Thyroid gland (tissue), 4 donors: ENCODE data around the gene PRR5. TPM values are rescaled to one million over a fixed set of nuclear protein-coding genes. Genes with fewer than 3 reads are reported as not detected.
A peak's percentile ranks its signal among the peaks of the same experiment; 100 is the strongest.

Experiments used
- DNase-seq, 2 donors: peaks; one replicate each; pipeline ENCODE4 v3.0.0-alpha.2; 2019
- H3K27ac ChIP-seq, 3 donors: fragments of 200-600 bp; sonication (generic); 1 replicate in 2 of 3; 2 replicates in 1 of 3; pipeline ENCODE4 v1.5.1; 2016 to 2019; ENCODE audit warnings: mild to moderate bottlenecking in 1 of 3, moderate library complexity in 1 of 3
- H3K27me3 ChIP-seq: fragments of 200-600 bp; sonication (generic); one replicate; pipeline ENCODE4 v1.5.1; 2019
- H3K36me3 ChIP-seq, 2 donors: fragments of 200-600 bp; sonication (generic); one replicate each; pipeline ENCODE4 v1.5.1; 2016 to 2019
- H3K4me1 ChIP-seq, 2 donors: fragments of 200-600 bp; sonication (generic); one replicate each; pipeline ENCODE4 v1.5.1; 2017 to 2019
- H3K4me3 ChIP-seq, 3 donors: fragments of 200-600 bp; sonication (generic); replicated peaks in 1 of 3; 1 replicate in 2 of 3; 2 replicates in 1 of 3; pipeline ENCODE4 v1.5.1; 2016; ENCODE audit warnings: mild to moderate bottlenecking in 1 of 3
- H3K9me3 ChIP-seq: fragments of 200-600 bp; sonication (generic); one replicate; pipeline ENCODE4 v1.5.1; 2017
- POLR2A ChIP-seq, 2 donors: fragments of 450-650 bp; IDR thresholded peaks; one replicate each; pipeline ENCODE4 v1.6.1; 2017; ENCODE audit warnings: antibody characterized with exemption in 2 of 2, mild to moderate bottlenecking in 2 of 2, moderate library complexity in 1 of 2
- WGBS, 2 donors: methylation state at CpG; one replicate each; pipeline ENCODE4 v1.1.5; 2017; 5-methylcytosine and 5-hydroxymethylcytosine counted together
- intact Hi-C: fragments of 100-400 bp; cut with DNase I; formaldehyde crosslinking; loops from one replicate; pipeline ENCODE4 v1.15.1; 2023
- total RNA-seq, 4 donors: library from RNA; depleted of rRNA; stranded (reverse); fragments of >200 nt; gene quantifications; one replicate each; pipeline ENCODE4 v1.2.3, GENCODE V29; 2016
- TF ChIP-seq, protein P1 (sequence below), 6 experiments: fragments of 200-600 bp in 3 of 6; fragments of 450-650 bp in 3 of 6; sonication (generic) in 3 of 6; IDR thresholded peaks; one replicate each; pipeline ENCODE4 v1.5.1; 2016 to 2019; ENCODE audit warnings: antibody characterized with exemption in 6 of 6, mild to moderate bottlenecking in 2 of 6, inconsistent platforms in 1 of 6, moderate library complexity in 1 of 6

Gene PRR5
- total RNA-seq, 4 donors from 2014 or later, result 17.3 to 31.8 (median 26.9) TPM

DNA sequence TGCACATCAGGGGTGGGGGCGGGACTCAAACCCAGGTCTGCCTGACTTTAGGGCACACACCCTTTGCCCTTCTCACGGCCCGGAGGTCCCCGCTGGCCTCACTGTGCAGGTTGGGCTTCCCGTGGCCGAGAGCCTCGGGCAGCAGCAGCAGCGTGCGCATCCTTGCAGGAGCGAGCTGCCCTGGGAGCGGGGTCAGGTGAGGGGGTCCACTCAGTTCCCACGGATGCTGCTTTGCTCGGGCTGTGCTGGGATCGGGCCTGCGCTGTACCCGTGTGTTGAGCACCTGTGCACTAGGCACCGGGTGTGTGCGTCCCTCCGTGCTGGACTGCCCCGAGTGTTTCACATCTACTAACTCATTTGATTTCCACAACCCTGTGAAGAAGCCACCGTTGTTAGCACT is 25.1 kb downstream of the PRR5 start:
- peaks cover 0 to 9% of the 10 kb centered on the region in 2 donors for H3K4me1 ChIP-seq
- no peaks in the 10 kb centered on the region for H3K36me3 ChIP-seq
- no peak overlapping the region for H3K27ac ChIP-seq
- H3K27me3 ChIP-seq, result no peaks in the 10 kb centered on the region
- H3K4me3 ChIP-seq, result no peak overlapping the region
- 95 to 100% methylated on average over 9 to 20 of the region's 21 CpGs for WGBS, 2 donors
- no peak for TF ChIP-seq POLR2A (IDR thresholded peaks at IDR 0.05)
- TF ChIP-seq, protein P1, sequence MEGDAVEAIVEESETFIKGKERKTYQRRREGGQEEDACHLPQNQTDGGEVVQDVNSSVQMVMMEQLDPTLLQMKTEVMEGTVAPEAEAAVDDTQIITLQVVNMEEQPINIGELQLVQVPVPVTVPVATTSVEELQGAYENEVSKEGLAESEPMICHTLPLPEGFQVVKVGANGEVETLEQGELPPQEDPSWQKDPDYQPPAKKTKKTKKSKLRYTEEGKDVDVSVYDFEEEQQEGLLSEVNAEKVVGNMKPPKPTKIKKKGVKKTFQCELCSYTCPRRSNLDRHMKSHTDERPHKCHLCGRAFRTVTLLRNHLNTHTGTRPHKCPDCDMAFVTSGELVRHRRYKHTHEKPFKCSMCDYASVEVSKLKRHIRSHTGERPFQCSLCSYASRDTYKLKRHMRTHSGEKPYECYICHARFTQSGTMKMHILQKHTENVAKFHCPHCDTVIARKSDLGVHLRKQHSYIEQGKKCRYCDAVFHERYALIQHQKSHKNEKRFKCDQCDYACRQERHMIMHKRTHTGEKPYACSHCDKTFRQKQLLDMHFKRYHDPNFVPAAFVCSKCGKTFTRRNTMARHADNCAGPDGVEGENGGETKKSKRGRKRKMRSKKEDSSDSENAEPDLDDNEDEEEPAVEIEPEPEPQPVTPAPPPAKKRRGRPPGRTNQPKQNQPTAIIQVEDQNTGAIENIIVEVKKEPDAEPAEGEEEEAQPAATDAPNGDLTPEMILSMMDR (IDR thresholded peaks at IDR 0.05), result no peak
- intact Hi-C loops, result no loop called here
- H3K9me3 ChIP-seq, result no peaks in the 10 kb centered on the region
- DNase-seq, result no peak

DNA sequence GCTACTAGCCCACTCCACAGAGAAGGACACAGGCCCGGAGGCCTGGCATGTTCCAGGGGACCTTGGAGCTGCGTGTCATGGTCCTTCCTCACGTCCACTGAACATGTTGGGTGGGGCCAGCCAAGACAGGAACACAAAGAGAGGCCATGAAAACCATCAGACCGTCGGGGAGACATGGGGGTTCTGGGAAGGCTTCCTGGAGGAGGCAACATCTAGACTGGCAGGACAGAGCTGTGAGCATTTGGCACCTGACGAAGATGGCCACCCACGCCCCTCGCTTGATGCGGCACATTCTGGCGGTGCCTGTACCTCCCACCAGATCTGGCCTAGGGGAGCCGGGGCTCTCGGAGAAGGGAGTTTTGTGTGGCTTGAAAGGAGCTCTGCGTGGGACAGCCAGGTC is 25.7 kb downstream of the PRR5 start:
- WGBS, 2 donors, result 89 to 95% methylated on average over 8 to 12 of the region's 13 CpGs
- Histone ChIP-seq H3K4me3 (no peak overlapping the region), H3K27me3 (no peaks in the 10 kb centered on the region), H3K27ac (no peak overlapping the region), H3K36me3 (no peaks in the 10 kb centered on the region), H3K4me1 (peaks cover 0 to 9% of the 10 kb centered on the region in 2 donors), H3K9me3 (no peaks in the 10 kb centered on the region)
- DNase-seq, result no peak
- intact Hi-C loops, result no loop called here
- TF ChIP-seq, protein P1 (IDR thresholded peaks at IDR 0.05), result no peak
- no peak for TF ChIP-seq POLR2A (IDR thresholded peaks at IDR 0.05)

DNA sequence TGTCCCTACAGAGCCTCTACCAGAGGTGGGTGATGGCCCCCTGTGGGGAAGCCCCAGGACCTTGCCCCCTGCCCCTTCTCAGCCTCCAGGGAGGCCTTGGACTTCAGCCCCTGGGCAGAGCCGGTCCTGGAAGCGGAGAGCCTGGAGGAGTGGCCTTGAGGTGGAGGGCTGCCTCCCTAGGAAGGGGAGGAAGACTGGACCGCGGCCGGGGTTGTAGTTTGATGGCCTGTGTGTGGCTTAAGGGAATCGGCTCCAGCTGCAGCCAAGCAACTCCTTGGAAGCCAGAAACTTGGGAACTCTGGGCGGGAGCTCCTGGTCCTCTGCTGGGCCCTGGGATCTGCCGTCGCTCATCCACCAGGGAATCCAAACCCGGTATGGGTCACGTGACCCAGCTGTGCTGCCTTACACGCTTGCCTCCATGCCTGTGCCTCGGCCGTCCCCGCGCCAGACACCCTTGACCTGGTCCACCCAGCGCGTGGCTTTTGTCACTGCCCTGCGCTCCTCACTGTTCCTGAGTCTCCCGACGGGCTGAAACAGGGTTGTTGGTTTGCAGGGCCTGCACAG is 26.8 kb downstream of the PRR5 start:
- Histone ChIP-seq H3K9me3 (no peaks in the 10 kb centered on the region), H3K36me3 (no peaks in the 10 kb centered on the region), H3K27me3 (no peaks in the 10 kb centered on the region), H3K27ac (no peak overlapping the region), H3K4me1 (peaks cover 0 to 9% of the 10 kb centered on the region in 2 donors), H3K4me3 (no peak overlapping the region)
- intact Hi-C loops, result no loop called here
- TF ChIP-seq, protein P1 (IDR thresholded peaks at IDR 0.05), result no peak
- no peak for TF ChIP-seq POLR2A (IDR thresholded peaks at IDR 0.05)
- DNase-seq, result no peak
- 75 to 83% methylated on average over 16 to 19 of the region's 21 CpGs for WGBS, 2 donors

DNA sequence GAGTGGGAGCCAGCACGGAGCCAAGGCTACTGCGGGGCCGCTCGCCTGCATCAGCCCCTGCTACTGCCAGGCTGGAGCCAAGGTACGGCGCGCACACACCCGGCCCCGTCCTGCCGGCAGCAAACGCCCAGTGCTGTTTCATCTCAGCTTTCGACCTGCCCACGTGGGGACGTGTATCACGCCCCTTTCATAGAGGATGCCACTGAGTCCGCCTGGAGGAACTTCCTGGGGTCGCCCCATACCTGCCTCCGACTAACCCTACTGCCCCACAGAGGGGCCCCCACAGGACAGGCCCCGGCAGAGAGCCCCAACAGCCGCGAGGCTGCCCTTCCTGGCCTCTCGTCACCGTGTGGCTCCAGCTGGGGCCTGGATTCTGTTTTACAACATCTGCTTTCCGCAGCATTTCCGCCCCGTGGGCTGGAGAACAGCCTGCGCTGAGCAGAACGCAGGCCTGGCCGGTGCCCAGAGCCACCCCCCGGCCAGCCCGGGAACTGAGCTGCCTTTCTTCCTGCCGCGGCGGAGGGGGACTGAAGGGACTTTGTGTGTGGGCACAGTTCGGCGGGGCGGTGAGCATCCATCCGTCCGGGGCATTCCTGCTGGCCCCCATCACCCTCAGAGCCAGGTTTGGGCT is 27.5 kb downstream of the PRR5 start:
- no peaks in the 10 kb centered on the region for H3K27me3 ChIP-seq
- H3K36me3 ChIP-seq, result no peaks in the 10 kb centered on the region
- intact Hi-C loops, result no loop called here
- H3K27ac ChIP-seq, result no peak overlapping the region
- no peak overlapping the region for H3K4me3 ChIP-seq
- TF ChIP-seq, protein P1 (IDR thresholded peaks at IDR 0.05), result peak in 1 of 6 experiments; percentile 8
- TF ChIP-seq POLR2A (IDR thresholded peaks at IDR 0.05), result no peak
- DNase-seq, result peak; percentile 28 to 36
- peaks cover 0 to 9% of the 10 kb centered on the region in 2 donors for H3K4me1 ChIP-seq
- WGBS, 2 donors, result 82 to 85% methylated on average over 18 to 25 of the region's 39 CpGs
- no peaks in the 10 kb centered on the region for H3K9me3 ChIP-seq

DNA sequence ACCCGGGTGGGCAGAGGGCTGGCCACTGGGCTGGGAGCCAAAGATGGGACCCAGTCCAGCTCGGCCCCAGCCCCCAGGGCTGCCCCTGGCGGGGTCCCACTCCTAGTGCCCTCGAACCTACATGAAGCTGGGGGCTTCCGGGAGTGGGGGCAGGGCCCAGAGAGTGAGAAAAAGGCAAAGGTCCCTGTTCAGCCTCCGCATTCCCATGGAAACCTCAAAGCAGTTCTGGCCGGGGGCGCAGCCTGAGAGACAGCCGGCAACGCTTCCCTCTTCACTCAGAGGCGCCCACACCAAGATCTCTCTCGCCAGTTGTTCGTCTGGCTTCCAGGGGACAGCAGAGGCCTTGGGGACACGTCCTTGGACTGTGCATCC is 28.0 kb downstream of the PRR5 start:
- DNase-seq, result no peak
- Histone ChIP-seq H3K36me3 (no peaks in the 10 kb centered on the region), H3K4me1 (peaks cover 0 to 9% of the 10 kb centered on the region in 2 donors), H3K4me3 (no peak overlapping the region), H3K27me3 (no peaks in the 10 kb centered on the region), H3K9me3 (no peaks in the 10 kb centered on the region), H3K27ac (no peak overlapping the region)
- 66 to 80% methylated on average over 13 to 14 of the region's 14 CpGs for WGBS, 2 donors
- intact Hi-C loops, result no loop called here
- no peak for TF ChIP-seq POLR2A (IDR thresholded peaks at IDR 0.05)
- TF ChIP-seq, protein P1 (IDR thresholded peaks at IDR 0.05), result no peak
